Activated CD4-positive, alpha-beta T cell treated with anti-CD3 and anti-CD28 coated beads, Interleukin-2, amount 50 U/mL, for 16 hours (primary cell): Measurements from ENCODE around the gene OXSR1.
A peak's percentile ranks its signal among the peaks of the same experiment; 100 is the strongest.

Source experiments
- DNase-seq: peaks from one replicate; pipeline ENCODE4 v3.0.0-alpha.2; 2020

The OXSR1 gene

GRCh38 chr3:38164952-38165721, at the start of gene OXSR1:
Gene OXSR1, plus strand, starts transcription at chr3:38165537. Its CDS starts 340 bp downstream, at chr3:38165877.
- DNase-seq: peak; percentile 99

GRCh38 chr3:38115645-38116427, 49.5 kb upstream of the OXSR1 start:
- DNase-seq: no peak

GRCh38 chr3:38116471-38117162, 48.7 kb upstream of the OXSR1 start:
- DNase-seq: no peak

GRCh38 chr3:38117163-38117716, 48.1 kb upstream of the OXSR1 start:
- DNase-seq: no peak

GRCh38 chr3:38117748-38118420, 47.5 kb upstream of the OXSR1 start:
- DNase-seq: peak; percentile 82

GRCh38 chr3:38118421-38119247, 46.7 kb upstream of the OXSR1 start:
- DNase-seq: no peak

GRCh38 chr3:38119248-38119544, 46.1 kb upstream of the OXSR1 start:
- no peak for DNase-seq

- DNase-seq: no peak
Observed at GRCh38 chr3:38119821-38120692, 45.3 kb upstream of the OXSR1 start.

GRCh38 chr3:38120693-38121450, 44.5 kb upstream of the OXSR1 start:
- no peak for DNase-seq

GRCh38 chr3:38121451-38121831, 43.9 kb upstream of the OXSR1 start:
- DNase-seq: no peak

- DNase-seq: no peak
Observed at GRCh38 chr3:38121832-38122461, 43.4 kb upstream of the OXSR1 start.

GRCh38 chr3:38122712-38123290, 42.5 kb upstream of the OXSR1 start:
- DNase-seq: no peak

GRCh38 chr3:38124324-38125122, 40.8 kb upstream of the OXSR1 start:
- no peak for DNase-seq

- no peak for DNase-seq
Observed at GRCh38 chr3:38125305-38126120, 39.8 kb upstream of the OXSR1 start.

GRCh38 chr3:38126121-38126892, 39.0 kb upstream of the OXSR1 start:
- no peak for DNase-seq

GRCh38 chr3:38127611-38128302, 37.6 kb upstream of the OXSR1 start:
- DNase-seq: no peak
